ENCODE results near the gene PSMB5. TPM values are rescaled to one million over a fixed set of nuclear protein-coding genes. Genes with fewer than 3 reads are reported as not detected.

The PSMB5 gene
- total RNA-seq, 4 donors from 2014 or later: 135 to 155 (median 145) TPM

- Histone ChIP-seq H3K9me3 (no peaks in the 10 kb centered on the region), H3K27ac (replicated peaks in 1 of 4) (peak within 1 kb of the TSS; percentile 85 to 87 (median 86)), H3K27me3 (no peaks in the 10 kb centered on the region), H3K4me3 (peak within 1 kb of the TSS; percentile 58 to 66 (median 62)), H3K4me1 (peaks cover 9 to 41% (median 30%) of the 10 kb centered on the region in 4 donors), H3K36me3 (no peaks in the 10 kb centered on the region)
- no peak for DNase-seq (ENCODE audit: extremely low spot score)
- intact Hi-C loops (cut with DNase I): no loop called here
- TF ChIP-seq CTCF (IDR thresholded peaks at IDR 0.05) (no peak), POLR2AphosphoS5 (IDR thresholded peaks at IDR 0.05) (peak; percentile 32 to 66)
- WGBS: 2% methylated on average over 25 of the region's 40 CpGs
Measured at GRCh38 chr14:23009939-23010726, 24.6 kb downstream of the PSMB5 start, which contains the start of gene C14orf93. C14orf93 (minus strand) TSS chr14:23010143; CDS start chr14:22999023, 11,120 bp downstream.

DNA sequence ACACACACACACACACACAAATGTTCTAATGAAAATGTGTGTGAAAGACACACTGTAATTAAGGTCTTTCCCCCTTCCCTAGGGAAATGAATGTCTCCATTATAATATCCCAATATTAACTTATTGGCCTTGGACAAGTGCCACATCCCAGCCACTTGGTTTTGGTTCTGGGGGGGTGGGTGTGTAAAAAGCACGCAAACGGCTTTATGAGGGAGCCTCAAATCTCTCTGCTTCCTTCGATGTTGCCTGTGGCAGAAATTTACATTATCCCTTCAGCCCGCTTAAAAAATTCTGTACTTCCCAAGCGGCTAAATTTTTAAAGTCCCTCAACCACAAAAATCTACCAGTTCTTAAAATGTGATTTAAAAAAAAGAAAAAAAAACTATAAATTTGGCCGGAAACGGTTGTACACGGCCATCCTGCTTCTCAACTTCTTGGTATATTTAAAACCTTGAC is 25.2 kb downstream of the PSMB5 start:
- DNase-seq (ENCODE audit: extremely low spot score): no peak
- Histone ChIP-seq H3K27me3 (no peaks in the 10 kb centered on the region), H3K27ac (replicated peaks in 1 of 4) (peak overlapping the region; percentile 85 to 87 (median 86)), H3K4me1 (peaks cover 9 to 41% (median 30%) of the 10 kb centered on the region in 4 donors), H3K4me3 (peak overlapping the region; percentile 58 to 66 (median 62)), H3K36me3 (no peaks in the 10 kb centered on the region), H3K9me3 (no peaks in the 10 kb centered on the region)
- intact Hi-C loops (cut with DNase I): no loop called here
- 16% methylated on average over 8 of the region's 8 CpGs for WGBS
- TF ChIP-seq EP300 (IDR thresholded peaks at IDR 0.05) (no peak), CTCF (IDR thresholded peaks at IDR 0.05) (no peak), POLR2AphosphoS5 (IDR thresholded peaks at IDR 0.05) (no peak), POLR2A (IDR thresholded peaks at IDR 0.05; ENCODE audit: low read depth) (no peak)

DNA sequence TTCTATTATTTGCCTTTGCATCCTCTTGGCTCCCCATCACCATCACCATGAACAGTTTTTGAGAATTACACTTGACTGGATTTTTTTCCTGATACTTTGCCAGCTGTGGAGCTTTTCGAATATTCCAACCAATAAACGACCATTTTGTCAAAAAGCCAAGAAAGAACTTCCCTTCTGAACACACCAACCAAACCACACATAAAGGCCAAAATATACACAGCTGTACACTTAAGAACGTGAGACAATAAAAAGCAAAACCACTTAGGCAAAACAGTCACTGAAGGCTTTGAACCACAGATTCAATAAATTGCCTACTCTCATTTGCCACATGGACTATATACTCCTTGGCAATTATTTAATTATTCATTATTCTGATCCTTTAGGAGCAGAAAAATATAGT is 25.9 kb downstream of the PSMB5 start:
- no peaks in the 10 kb centered on the region for H3K27me3 ChIP-seq

DNA sequence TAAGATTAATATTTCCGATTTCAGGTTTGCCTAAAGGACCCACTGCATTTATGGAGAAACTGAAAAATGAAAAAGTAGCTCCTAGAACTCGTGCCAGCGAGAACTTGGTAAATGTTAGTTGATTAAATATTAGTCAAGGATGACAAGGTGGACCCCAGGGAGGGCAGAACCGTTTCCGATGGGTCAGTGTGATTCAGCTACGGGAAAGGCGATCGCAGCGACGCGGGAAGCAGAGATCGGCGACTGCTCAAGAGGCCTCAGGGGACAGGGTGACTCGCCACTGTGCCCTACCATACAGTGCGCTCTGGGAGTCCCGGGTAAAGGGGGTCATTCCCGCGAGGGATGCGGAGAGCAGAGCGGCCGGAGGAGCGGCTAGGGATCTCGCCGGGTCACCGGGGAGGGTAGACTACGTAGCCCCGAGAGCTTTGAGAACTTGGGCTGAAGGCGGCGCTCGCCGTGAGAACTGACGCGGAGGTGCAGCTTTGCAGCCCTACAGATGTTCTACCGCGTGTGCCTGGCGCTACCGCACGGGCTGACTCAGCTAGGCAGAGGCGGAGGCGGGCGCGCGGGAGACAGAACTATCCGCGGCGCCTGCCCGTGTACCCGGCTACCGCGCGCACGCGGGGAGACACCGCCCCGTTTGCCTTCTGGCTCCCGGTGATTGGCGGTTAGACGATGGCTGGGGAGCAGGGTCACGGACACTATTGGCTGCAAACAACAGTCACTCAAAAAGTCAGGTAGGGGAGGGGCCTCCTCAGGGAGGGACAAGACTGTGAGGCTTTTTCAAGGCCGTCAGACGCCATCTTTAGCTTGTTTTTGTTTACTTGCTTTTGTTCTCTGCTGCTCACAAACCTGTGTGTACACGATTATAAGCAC is 27.9 kb downstream of the PSMB5 start:
- no peaks in the 10 kb centered on the region for H3K27me3 ChIP-seq
- no peaks in the 10 kb centered on the region for H3K9me3 ChIP-seq
- H3K36me3 ChIP-seq: no peaks in the 10 kb centered on the region
- intact Hi-C loops (cut with DNase I): no loop called here
- H3K27ac ChIP-seq (replicated peaks in 1 of 4): peak overlapping the region; percentile 90 to 94 (median 94)
- H3K4me3 ChIP-seq: peak overlapping the region; percentile 72 to 87 (median 80)
- TF ChIP-seq POLR2A (IDR thresholded peaks at IDR 0.05; ENCODE audit: low read depth) (peak; percentile 51), CTCF (IDR thresholded peaks at IDR 0.05) (peak in 2 of 3 experiments; percentile 13 to 21), POLR2AphosphoS5 (IDR thresholded peaks at IDR 0.05) (peak; percentile 94 to 95), EP300 (IDR thresholded peaks at IDR 0.05) (no peak)
- DNase-seq (ENCODE audit: extremely low spot score): peak; percentile 98
- H3K4me1 ChIP-seq: peaks cover 9 to 41% (median 30%) of the 10 kb centered on the region in 4 donors
- WGBS: under 1% methylated on average over 38 of the region's 62 CpGs

More for the DNA sequence above, 25.9 kb downstream of the PSMB5 start:
- no peak overlapping the region for H3K4me3 ChIP-seq
- WGBS: 41% methylated on average over 3 of the region's 3 CpGs
- H3K4me1 ChIP-seq: peaks cover 9 to 41% (median 30%) of the 10 kb centered on the region in 4 donors
- intact Hi-C loops (cut with DNase I): no loop called here
- no peaks in the 10 kb centered on the region for H3K36me3 ChIP-seq
- no peak for TF ChIP-seq EP300 (IDR thresholded peaks at IDR 0.05)
- TF ChIP-seq POLR2A (IDR thresholded peaks at IDR 0.05; ENCODE audit: low read depth): no peak
- TF ChIP-seq CTCF (IDR thresholded peaks at IDR 0.05): no peak
- TF ChIP-seq POLR2AphosphoS5 (IDR thresholded peaks at IDR 0.05): no peak
- H3K9me3 ChIP-seq: no peaks in the 10 kb centered on the region
- no peak overlapping the region for H3K27ac ChIP-seq (replicated peaks in 1 of 4)
- no peak for DNase-seq (ENCODE audit: extremely low spot score)

Measured in esophagus muscularis mucosa (tissue), 4 donors.